ENCODE measurements around the gene HOXA4.
A peak's percentile ranks its signal among the peaks of the same experiment; 100 is the strongest.

Gene HOXA4

DNA sequence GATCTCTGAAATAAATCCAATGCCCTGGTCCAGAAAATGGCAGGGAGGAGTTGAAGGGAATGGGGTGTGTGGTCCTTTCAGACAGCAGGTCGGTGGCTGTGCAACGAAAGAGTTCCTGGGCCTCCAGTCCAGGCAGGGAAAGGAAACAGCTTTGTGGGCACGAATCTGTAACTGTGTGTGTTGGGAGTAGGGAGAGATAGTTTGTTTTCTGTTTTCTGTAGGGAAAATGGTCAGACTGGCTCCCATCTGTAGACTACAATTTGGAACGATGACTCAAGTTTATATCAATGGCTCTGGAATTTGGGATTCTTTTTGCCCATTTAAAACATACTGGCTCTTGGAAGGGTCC lies 37.3 kb upstream of the HOXA4 start:
- peak overlapping the region; percentile 87 for H3K4me3 ChIP-seq (ENCODE audit: low read length)
- TF ChIP-seq, protein P1, sequence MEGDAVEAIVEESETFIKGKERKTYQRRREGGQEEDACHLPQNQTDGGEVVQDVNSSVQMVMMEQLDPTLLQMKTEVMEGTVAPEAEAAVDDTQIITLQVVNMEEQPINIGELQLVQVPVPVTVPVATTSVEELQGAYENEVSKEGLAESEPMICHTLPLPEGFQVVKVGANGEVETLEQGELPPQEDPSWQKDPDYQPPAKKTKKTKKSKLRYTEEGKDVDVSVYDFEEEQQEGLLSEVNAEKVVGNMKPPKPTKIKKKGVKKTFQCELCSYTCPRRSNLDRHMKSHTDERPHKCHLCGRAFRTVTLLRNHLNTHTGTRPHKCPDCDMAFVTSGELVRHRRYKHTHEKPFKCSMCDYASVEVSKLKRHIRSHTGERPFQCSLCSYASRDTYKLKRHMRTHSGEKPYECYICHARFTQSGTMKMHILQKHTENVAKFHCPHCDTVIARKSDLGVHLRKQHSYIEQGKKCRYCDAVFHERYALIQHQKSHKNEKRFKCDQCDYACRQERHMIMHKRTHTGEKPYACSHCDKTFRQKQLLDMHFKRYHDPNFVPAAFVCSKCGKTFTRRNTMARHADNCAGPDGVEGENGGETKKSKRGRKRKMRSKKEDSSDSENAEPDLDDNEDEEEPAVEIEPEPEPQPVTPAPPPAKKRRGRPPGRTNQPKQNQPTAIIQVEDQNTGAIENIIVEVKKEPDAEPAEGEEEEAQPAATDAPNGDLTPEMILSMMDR (conservative IDR thresholded peaks at IDR 0.05; ENCODE audit: low read length), result no peak
- DNase-seq (ENCODE audit: low read depth), result peak; percentile 81

DNA sequence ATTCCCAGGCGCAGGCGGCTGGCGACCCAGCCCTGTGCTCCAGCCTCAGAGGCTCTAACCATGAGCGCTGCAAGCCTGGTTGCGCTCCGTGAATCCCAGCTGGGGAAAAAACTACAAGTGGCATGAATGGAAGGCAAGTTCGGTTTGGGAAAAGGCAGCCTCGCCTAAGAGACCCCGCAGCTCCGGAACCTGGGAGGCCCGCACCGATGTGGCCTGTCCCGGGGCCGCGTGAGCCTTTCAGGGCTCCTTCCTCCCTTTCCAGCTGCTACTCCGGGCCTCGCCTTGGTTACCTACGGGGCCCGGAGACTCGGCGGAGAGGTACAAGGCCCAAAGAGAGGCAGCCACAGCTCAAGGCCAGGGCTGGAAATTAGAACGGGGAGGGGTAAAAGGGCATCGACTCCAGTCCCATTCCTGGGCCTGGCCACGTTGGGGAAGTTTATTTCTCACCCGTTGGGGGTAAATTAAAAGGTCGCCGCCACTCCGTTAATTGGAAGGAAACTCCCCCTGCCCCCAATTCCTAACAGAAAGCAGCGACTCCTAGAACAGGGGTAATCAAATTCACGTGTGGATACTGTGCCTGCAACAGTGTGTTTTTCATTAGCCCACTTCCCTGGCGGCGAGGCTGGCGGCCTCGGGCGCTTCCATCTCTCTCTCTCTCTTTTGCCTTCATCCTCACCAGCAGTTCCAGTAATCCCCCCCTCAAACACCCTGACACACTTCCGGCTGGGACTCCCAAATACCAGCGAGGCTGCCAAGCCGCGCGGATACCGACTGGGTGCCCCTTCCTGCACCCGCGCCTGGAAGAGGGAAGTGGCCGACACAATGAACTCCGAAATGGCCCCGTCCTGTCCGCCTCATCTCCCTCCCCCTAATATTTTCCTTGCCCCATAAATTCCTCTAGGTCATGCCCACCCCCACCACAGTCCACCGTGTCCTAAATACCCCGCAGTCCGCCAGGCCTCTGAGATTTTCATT lies 36.3 kb upstream of the HOXA4 start:
- H3K4me3 ChIP-seq (ENCODE audit: low read length), result peak overlapping the region; percentile 87
- DNase-seq (ENCODE audit: low read depth), result peak; percentile 87

DNA sequence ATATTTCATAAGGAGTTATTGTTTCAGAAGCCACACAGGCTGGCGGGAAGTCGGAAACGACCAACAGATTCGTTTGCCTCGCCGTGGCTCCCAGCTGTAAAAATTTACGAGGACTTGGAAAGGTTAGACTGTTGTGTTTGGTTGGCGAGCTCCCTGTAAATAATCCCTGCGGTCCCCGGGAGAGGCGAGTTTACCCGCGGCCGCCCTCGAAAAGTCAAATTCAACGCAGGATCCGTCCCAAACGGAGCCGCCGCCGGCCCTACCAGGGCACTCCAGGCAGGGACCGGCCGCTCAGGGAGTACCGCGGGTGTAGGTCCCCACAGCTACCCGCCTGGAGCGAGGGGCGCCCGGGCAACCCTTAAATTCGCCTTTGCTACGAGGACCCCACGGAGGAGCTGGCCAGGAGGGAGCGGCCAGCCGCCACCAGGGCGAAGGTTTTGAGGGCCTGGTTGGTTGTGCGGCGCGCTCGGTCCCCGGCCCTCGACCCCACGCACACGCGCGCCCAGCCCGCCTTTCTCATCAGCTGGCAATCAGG lies 35.5 kb upstream of the HOXA4 start:
- H3K4me3 ChIP-seq (ENCODE audit: low read length), result peak overlapping the region; percentile 87
- peak; percentile 74 for DNase-seq (ENCODE audit: low read depth)
- TF ChIP-seq, protein P1 (conservative IDR thresholded peaks at IDR 0.05; ENCODE audit: low read length), result no peak

More for the DNA sequence above, 36.3 kb upstream of the HOXA4 start:
- TF ChIP-seq, protein P1 (conservative IDR thresholded peaks at IDR 0.05; ENCODE audit: low read length), result no peak

DNA sequence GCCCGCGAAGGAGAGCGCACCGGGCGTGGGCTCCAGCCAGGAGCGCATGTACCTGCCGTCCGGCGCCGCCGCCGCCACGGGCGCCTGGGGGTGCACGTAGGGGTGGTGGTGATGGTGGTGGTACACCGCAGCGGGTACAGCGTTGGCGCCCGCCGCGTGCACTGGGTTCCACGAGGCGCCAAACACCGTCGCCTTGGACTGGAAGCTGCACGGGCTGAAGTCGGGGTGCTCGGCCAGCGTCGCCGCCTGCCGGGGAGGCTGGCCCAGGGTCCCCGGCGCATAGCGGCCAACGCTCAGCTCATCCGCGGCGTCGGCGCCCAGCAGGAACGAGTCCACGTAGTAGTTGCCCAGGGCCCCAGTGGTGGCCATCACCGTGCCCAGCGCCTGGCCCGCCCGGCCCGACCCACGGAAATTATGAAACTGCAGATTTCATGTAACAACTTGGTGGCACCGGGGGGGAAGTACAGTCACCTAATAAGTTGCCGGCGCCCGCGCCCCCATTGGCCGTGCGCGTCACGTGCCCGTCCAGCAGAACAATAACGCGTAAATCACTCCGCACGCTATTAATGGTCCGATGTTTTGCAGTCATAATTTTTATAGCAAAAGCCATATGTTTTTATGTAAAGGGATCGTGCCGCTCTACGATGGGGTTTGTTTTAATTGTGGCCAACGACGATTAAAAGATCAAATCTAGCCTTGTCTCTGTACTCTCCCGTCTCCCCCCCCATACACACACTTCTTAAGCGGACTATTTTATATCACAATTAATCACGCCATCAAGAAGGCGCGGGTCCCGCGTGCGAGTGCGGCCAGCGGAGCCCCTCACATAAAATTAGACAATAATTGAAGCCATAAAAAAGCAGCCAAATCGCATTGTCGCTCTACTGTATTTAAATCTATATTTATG lies 34.8 kb upstream of the HOXA4 start, which contains the start of gene HOXA9:
HOXA9 (minus strand) TSS at position 449 of the 907 bp plus-strand sequence; CDS start at position 369, 80 bp downstream.
- TF ChIP-seq, protein P1 (conservative IDR thresholded peaks at IDR 0.05; ENCODE audit: low read length), result no peak; the same call in 1 of the 2 replicates
- peak within 1 kb of the TSS; percentile 87 for H3K4me3 ChIP-seq (ENCODE audit: low read length)
- peak; percentile 97 for DNase-seq (ENCODE audit: low read depth)

DNA sequence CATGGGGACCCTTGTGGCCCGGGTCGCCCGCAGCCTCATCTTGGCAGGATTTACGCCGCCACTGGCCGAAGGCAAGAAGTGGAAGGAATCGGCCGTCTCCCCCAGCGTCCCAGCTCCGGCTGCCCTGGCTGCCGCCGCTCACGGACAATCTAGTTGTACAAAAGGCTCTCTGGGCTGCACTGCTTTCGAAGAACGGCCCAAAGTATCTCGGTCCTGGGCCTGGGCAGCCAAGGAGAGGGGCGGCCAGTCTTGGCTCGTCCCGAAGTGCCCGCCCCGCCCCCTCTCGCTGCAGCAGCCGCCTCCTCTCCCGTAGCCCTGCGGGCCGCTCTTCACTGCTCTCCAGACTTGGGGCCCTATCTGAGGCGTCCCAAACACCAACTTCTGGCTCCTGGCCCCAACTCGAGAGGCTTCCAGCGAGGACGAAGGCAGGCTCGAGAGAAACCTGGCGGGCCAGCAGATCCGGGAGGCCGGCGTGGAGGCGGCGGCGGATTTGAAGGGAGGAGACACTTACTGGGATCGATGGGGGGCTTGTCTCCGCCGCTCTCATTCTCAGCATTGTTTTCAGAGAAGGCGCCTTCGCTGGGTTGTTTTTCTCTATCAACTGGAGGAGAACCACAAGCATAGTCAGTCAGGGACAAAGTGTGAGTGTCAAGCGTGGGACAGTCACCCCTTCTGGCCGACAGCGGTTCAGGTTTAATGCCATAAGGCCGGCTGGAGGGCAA lies 34.0 kb upstream of the HOXA4 start:
- TF ChIP-seq, protein P1 (conservative IDR thresholded peaks at IDR 0.05; ENCODE audit: low read length), result peak; percentile 27; the same call in 1 of the 2 replicates
- H3K4me3 ChIP-seq (ENCODE audit: low read length), result peak overlapping the region; percentile 87
- no peak for DNase-seq (ENCODE audit: low read depth)

DNA sequence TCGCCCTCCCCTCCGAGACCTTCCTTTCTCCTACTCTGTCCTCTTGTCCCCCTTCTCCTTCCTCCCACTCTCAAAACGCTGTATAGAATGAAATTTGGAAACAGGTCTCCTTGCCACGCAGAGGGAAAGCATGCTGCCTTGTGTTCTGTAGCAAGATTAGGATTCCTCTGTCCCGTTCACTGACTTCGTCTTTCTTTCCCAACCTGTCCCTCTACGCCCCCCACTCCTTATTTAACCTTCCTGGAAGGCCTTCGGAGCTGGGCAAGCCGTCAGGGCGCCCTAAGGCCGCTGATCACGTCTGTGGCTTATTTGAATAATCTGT lies 33.4 kb upstream of the HOXA4 start:
- TF ChIP-seq, protein P1 (conservative IDR thresholded peaks at IDR 0.05; ENCODE audit: low read length), result no peak
- peak overlapping the region; percentile 87 for H3K4me3 ChIP-seq (ENCODE audit: low read length)
- no peak for DNase-seq (ENCODE audit: low read depth)
